Astrocyte (in vitro differentiated cells and primary cell): Measurements from ENCODE around the gene CDH23. TPM values are rescaled to one million over a fixed set of nuclear protein-coding genes. Genes with fewer than 3 reads are reported as not detected.

Source experiments
- DNase-seq: peaks from one replicate; pipeline ENCODE4 v3.0.0-alpha.2; 2010; ENCODE audit warnings: low read depth
- FAIRE-seq: peaks from 2 replicates; lab custom pipeline; 2011; peaks lifted over from hg19 to GRCh38; lab: Jason Lieb, UNC
- H2AFZ ChIP-seq: 2 replicates; pipeline ENCODE4 v1.6.0; 2012; ENCODE audit warnings: low read depth, low read length, inconsistent platforms
- H3K27ac ChIP-seq: 2 replicates; pipeline ENCODE4 v1.5.1; 2011; ENCODE audit warnings: low read depth, low read length, inconsistent platforms
- H3K27me3 ChIP-seq: 2 replicates; pipeline ENCODE4 v1.6.0; 2011; ENCODE audit warnings: low read length, inconsistent platforms; ENCODE audit not compliant: insufficient read depth
- H3K36me3 ChIP-seq: 2 replicates; pipeline ENCODE4 v1.5.1; 2011; ENCODE audit warnings: low read length, inconsistent platforms; ENCODE audit not compliant: insufficient read depth
- H3K4me1 ChIP-seq: 2 replicates; pipeline ENCODE4 v1.5.1; 2011; ENCODE audit warnings: low read length, inconsistent platforms; ENCODE audit not compliant: insufficient read depth
- H3K4me2 ChIP-seq: 2 replicates; pipeline ENCODE4 v1.6.0; 2012; ENCODE audit warnings: low read length, inconsistent platforms
- H3K4me3 ChIP-seq: 2 replicates; pipeline ENCODE4 v1.5.1; 2011; ENCODE audit warnings: low read depth, mild to moderate bottlenecking, low read length, inconsistent platforms; ENCODE audit not compliant: insufficient read depth
- H3K79me2 ChIP-seq: 2 replicates; pipeline ENCODE4 v1.6.0; 2012; ENCODE audit warnings: mild to moderate bottlenecking, low read length, inconsistent platforms; ENCODE audit not compliant: insufficient read depth
- H3K9ac ChIP-seq: 2 replicates; pipeline ENCODE4 v1.6.0; 2012; ENCODE audit warnings: mild to moderate bottlenecking, low read length, inconsistent platforms
- H3K9me3 ChIP-seq: 2 replicates; pipeline ENCODE4 v1.5.1; 2012; ENCODE audit warnings: low read depth, mild to moderate bottlenecking, low read length, inconsistent platforms; ENCODE audit not compliant: insufficient read depth
- H4K20me1 ChIP-seq: 2 replicates; pipeline ENCODE4 v1.6.0; 2012; ENCODE audit warnings: low read length, inconsistent platforms; ENCODE audit not compliant: insufficient read depth
- H3K27ac Mint-ChIP-seq: one replicate; pipeline ENCODE4 v1.8.0; 2021; ENCODE audit warnings: mild to moderate bottlenecking, mixed read lengths; ENCODE audit not compliant: unreplicated experiment
- H3K27me3 Mint-ChIP-seq: one replicate; pipeline ENCODE4 v1.8.0; 2021; ENCODE audit warnings: low read depth, mixed read lengths; ENCODE audit not compliant: unreplicated experiment
- H3K36me3 Mint-ChIP-seq: one replicate; pipeline ENCODE4 v1.8.0; 2021; ENCODE audit warnings: low read depth, mixed read lengths; ENCODE audit not compliant: unreplicated experiment
- H3K4me1 Mint-ChIP-seq: one replicate; pipeline ENCODE4 v1.8.0; 2021; ENCODE audit warnings: low read depth, mixed read lengths; ENCODE audit not compliant: unreplicated experiment
- H3K4me3 Mint-ChIP-seq: one replicate; pipeline ENCODE4 v1.8.0; 2021; ENCODE audit warnings: mild to moderate bottlenecking, moderate library complexity, mixed read lengths; ENCODE audit not compliant: unreplicated experiment
- H3K9me3 Mint-ChIP-seq: one replicate; pipeline ENCODE4 v1.8.0; 2021; ENCODE audit warnings: mild to moderate bottlenecking, mixed read lengths; ENCODE audit not compliant: unreplicated experiment
- CTCF ChIP-seq: IDR thresholded peaks from 2 replicates; pipeline ENCODE4 v1.5.1; 2011; ENCODE audit warnings: low read depth, mild to moderate bottlenecking, inconsistent platforms, low read length, moderate library complexity; ENCODE audit not compliant: insufficient read depth
- EZH2 ChIP-seq: IDR thresholded peaks from 2 replicates; pipeline ENCODE4 v1.6.1; 2012; ENCODE audit warnings: mild to moderate bottlenecking, low read length, inconsistent platforms; ENCODE audit not compliant: insufficient read depth
- total RNA-seq: library from RNA; stranded (reverse); gene quantifications from 2 replicates; pipeline ENCODE4 v1.2.1, GENCODE V29; 2021

Gene CDH23
- total RNA-seq, 1 donor from 2014 or later, result not detected

- no peak overlapping the region for H3K27ac Mint-ChIP-seq
- TF ChIP-seq EZH2, result no peak
- TF ChIP-seq CTCF, result no peak
- peaks cover 24% of the 10 kb centered on the region for H3K4me1 Mint-ChIP-seq
- Histone ChIP-seq H3K9me3 (peaks cover 5% of the 10 kb centered on the region), H3K27ac (no peak overlapping the region), H3K9ac (no peak overlapping the region), H3K4me3 (no peak overlapping the region), H3K79me2 (no peaks in the 10 kb centered on the region), H3K4me1 (peaks cover 18% of the 10 kb centered on the region), H2AFZ (no peak overlapping the region), H3K4me2 (no peak overlapping the region), H3K27me3 (peaks cover 7% of the 10 kb centered on the region), H3K36me3 (no peaks in the 10 kb centered on the region), H4K20me1 (no peaks in the 10 kb centered on the region)
- H3K4me3 Mint-ChIP-seq, result no peak overlapping the region
- no peaks in the 10 kb centered on the region for H3K36me3 Mint-ChIP-seq
- DNase-seq (no peak), FAIRE-seq (no peak)
- H3K9me3 Mint-ChIP-seq, result peaks cover 7% of the 10 kb centered on the region
- peaks cover 11% of the 10 kb centered on the region for H3K27me3 Mint-ChIP-seq
Measured at GRCh38 chr10:71620642-71621041, 223.9 kb downstream of the CDH23 start.

GRCh38 chr10:71621231-71622153 is 224.8 kb downstream of the CDH23 start:
- no peak overlapping the region for H3K9ac ChIP-seq
- H3K27me3 ChIP-seq, result peaks cover 7% of the 10 kb centered on the region
- peak overlapping the region; percentile 79 for H3K4me2 ChIP-seq
- H2AFZ ChIP-seq, result no peak overlapping the region
- no peak overlapping the region for H3K27ac ChIP-seq
- H4K20me1 ChIP-seq, result no peaks in the 10 kb centered on the region
- Mint-ChIP-seq H3K9me3 (peaks cover 7% of the 10 kb centered on the region), H3K27me3 (peaks cover 9% of the 10 kb centered on the region), H3K4me1 (peaks cover 24% of the 10 kb centered on the region), H3K4me3 (peak overlapping the region; percentile 13), H3K27ac (peak overlapping the region; percentile 23), H3K36me3 (no peaks in the 10 kb centered on the region)
- no peak overlapping the region for H3K4me3 ChIP-seq
- TF ChIP-seq CTCF (no peak), EZH2 (no peak)
- H3K9me3 ChIP-seq, result peaks cover 5% of the 10 kb centered on the region
- DNase-seq, result no peak
- peaks cover 18% of the 10 kb centered on the region for H3K4me1 ChIP-seq
- H3K79me2 ChIP-seq, result no peaks in the 10 kb centered on the region
- no peaks in the 10 kb centered on the region for H3K36me3 ChIP-seq
- no peak for FAIRE-seq

- H2AFZ ChIP-seq, result no peak overlapping the region
- Mint-ChIP-seq H3K9me3 (peaks cover 2% of the 10 kb centered on the region), H3K27ac (peak overlapping the region; percentile 70), H3K4me1 (peaks cover 24% of the 10 kb centered on the region), H3K27me3 (peaks cover 8% of the 10 kb centered on the region), H3K36me3 (no peaks in the 10 kb centered on the region), H3K4me3 (peak overlapping the region; percentile 13)
- peak; percentile 58 for DNase-seq
- peak overlapping the region; percentile 35 for H3K9ac ChIP-seq
- H3K36me3 ChIP-seq, result no peaks in the 10 kb centered on the region
- peaks cover 4% of the 10 kb centered on the region for H3K27me3 ChIP-seq
- FAIRE-seq, result no peak
- peak overlapping the region; percentile 9 for H3K4me3 ChIP-seq
- no peak for TF ChIP-seq EZH2
- no peak for TF ChIP-seq CTCF
- H3K9me3 ChIP-seq, result peaks cover 3% of the 10 kb centered on the region
- no peaks in the 10 kb centered on the region for H4K20me1 ChIP-seq
- peak overlapping the region; percentile 79 for H3K4me2 ChIP-seq
- peaks cover 18% of the 10 kb centered on the region for H3K4me1 ChIP-seq
- no peak overlapping the region for H3K27ac ChIP-seq
- H3K79me2 ChIP-seq, result no peaks in the 10 kb centered on the region
Measured at GRCh38 chr10:71622154-71622526, 225.4 kb downstream of the CDH23 start.
